Transverse colon (tissue), 4 donors: ENCODE measurements around the gene CRYM.

Experiments used
- EP300 ChIP-seq: sonication (generic); formaldehyde crosslinking; IDR thresholded peaks from one replicate; pipeline ENCODE4 v1.6.1; 2017; ENCODE audit warnings: antibody characterized with exemption, low read depth
- POLR2A ChIP-seq: fragments of 450-650 bp; IDR thresholded peaks from one replicate; pipeline ENCODE4 v1.6.1; 2016; ENCODE audit warnings: antibody characterized with exemption, mild to moderate bottlenecking, moderate library complexity
- POLR2AphosphoS5 ChIP-seq, 3 donors: sonication (generic); formaldehyde crosslinking; IDR thresholded peaks; one replicate each; pipeline ENCODE4 v1.6.1; 2016; ENCODE audit warnings: antibody characterized with exemption in 3 of 3
- TF ChIP-seq, protein P1 (sequence below), 5 experiments: fragments of 200-600 bp in 3 of 5; fragments of 450-650 bp in 2 of 5; sonication (generic) in 3 of 5; IDR thresholded peaks; 1 replicate in 2 of 5; 2 replicates in 3 of 5; pipeline ENCODE4 v1.5.1; 2016 to 2017; ENCODE audit warnings: antibody characterized with exemption in 5 of 5, inconsistent platforms in 3 of 5, mild to moderate bottlenecking in 2 of 5, moderate library complexity in 1 of 5

DNA sequence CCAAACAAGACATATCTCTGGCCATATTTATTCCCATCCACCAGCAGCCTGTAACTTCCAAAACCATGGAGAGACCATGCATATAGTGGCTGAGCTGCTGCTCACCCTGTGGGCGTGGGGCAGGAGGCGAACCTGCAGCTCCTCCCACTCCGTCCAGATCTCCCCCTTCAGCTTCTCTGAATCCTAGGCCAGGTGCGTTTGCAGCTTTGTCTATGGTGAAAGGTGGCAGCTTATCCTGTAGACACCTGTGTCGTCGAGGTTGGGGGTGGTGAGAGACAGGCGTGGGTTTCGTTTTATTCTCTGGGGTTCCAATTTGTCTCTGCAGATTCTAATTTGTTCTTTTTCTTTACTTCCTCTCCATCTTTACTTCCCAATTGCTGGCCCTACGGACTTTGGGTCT lies 54.3 kb downstream of the CRYM start:
- TF ChIP-seq, protein P1, sequence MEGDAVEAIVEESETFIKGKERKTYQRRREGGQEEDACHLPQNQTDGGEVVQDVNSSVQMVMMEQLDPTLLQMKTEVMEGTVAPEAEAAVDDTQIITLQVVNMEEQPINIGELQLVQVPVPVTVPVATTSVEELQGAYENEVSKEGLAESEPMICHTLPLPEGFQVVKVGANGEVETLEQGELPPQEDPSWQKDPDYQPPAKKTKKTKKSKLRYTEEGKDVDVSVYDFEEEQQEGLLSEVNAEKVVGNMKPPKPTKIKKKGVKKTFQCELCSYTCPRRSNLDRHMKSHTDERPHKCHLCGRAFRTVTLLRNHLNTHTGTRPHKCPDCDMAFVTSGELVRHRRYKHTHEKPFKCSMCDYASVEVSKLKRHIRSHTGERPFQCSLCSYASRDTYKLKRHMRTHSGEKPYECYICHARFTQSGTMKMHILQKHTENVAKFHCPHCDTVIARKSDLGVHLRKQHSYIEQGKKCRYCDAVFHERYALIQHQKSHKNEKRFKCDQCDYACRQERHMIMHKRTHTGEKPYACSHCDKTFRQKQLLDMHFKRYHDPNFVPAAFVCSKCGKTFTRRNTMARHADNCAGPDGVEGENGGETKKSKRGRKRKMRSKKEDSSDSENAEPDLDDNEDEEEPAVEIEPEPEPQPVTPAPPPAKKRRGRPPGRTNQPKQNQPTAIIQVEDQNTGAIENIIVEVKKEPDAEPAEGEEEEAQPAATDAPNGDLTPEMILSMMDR (IDR thresholded peaks at IDR 0.05) = no peak
- TF ChIP-seq EP300 (no peak), POLR2AphosphoS5 (IDR thresholded peaks at IDR 0.05) (no peak), POLR2A (no peak)
